Tibial nerve (tissue), 3 donors: ENCODE results near the gene CCDC85C.

Experiments used
- POLR2A ChIP-seq, 2 donors: fragments of 450-650 bp; IDR thresholded peaks; one replicate each; pipeline ENCODE4 v1.6.1; 2017; ENCODE audit warnings: antibody characterized with exemption in 2 of 2, mild to moderate bottlenecking in 2 of 2, moderate library complexity in 2 of 2
- TF ChIP-seq, protein P1 (sequence below), 5 experiments: fragments of 200-600 bp in 3 of 5; fragments of 450-650 bp in 2 of 5; sonication (generic) in 3 of 5; IDR thresholded peaks; one replicate each; pipeline ENCODE4 v1.5.1; 2016 to 2019; ENCODE audit warnings: antibody characterized with exemption in 5 of 5, mild to moderate bottlenecking in 3 of 5, moderate library complexity in 2 of 5

DNA sequence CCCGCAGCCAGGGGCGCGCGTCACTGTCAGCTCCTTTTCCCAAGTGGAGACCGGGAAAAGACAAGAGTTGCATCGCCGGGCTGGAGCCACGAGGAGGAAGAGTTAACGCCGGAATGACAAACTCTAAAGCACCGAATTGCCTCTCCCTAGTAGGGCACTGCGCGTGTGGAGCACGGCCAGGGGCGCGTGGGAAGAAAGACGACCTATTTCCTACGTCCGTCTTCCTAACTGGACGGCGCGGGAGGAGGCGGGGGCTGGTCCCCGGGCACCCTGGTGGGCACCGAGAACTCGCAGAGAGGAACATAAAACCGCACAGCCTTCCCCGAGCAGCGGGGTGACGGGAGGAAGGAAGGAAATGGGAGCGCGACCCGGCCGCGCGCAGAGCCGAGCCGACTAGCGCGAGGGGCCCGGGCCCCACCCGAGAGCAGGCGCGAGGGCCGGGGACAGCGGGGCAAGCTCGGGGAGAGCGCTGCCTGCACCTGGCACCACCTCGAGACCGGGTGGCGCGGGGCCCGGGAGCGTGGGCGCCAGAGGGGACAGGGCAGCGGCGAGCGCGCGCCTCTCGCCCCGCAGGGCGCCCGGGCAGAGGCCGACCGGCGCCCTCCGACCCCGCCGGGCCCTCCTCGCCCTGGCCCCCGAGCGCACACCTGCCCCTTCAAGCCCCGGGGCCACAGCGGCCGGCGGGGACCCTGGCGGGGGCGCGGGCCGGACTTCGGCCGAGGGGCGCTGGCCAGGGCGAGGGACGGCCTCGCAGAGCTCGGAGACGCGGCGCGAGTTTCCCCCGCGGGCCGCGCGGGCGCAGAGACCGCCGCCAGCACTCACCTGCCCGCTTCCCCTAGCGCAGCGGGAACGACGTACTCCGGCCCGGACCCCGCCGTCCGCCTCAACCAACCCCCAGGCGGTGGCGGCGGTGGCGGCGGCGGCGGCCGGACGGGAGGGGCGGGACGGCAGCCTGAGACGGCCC is 123.8 kb downstream of the CCDC85C start, which contains the start of gene SETD3:
- TF ChIP-seq, protein P1, sequence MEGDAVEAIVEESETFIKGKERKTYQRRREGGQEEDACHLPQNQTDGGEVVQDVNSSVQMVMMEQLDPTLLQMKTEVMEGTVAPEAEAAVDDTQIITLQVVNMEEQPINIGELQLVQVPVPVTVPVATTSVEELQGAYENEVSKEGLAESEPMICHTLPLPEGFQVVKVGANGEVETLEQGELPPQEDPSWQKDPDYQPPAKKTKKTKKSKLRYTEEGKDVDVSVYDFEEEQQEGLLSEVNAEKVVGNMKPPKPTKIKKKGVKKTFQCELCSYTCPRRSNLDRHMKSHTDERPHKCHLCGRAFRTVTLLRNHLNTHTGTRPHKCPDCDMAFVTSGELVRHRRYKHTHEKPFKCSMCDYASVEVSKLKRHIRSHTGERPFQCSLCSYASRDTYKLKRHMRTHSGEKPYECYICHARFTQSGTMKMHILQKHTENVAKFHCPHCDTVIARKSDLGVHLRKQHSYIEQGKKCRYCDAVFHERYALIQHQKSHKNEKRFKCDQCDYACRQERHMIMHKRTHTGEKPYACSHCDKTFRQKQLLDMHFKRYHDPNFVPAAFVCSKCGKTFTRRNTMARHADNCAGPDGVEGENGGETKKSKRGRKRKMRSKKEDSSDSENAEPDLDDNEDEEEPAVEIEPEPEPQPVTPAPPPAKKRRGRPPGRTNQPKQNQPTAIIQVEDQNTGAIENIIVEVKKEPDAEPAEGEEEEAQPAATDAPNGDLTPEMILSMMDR (IDR thresholded peaks at IDR 0.05), result peak in 2 of 5 experiments; percentile 14 to 39
- TF ChIP-seq POLR2A (IDR thresholded peaks at IDR 0.05), result peak in 1 of 2 donors; percentile 42
